HG03432 (cell line): ENCODE measurements around the gene PLXDC2.
"Not testable (repeated sequence)": the region's sequence is repeated elsewhere in the genome, so short reads cannot be mapped to it uniquely, and the experiment has no call there.

Experiments
- ATAC-seq: cut with Tn5 transposase; IDR thresholded peaks from one replicate; pipeline ENCODE4 v1.9.1; 2021; ENCODE audit warnings: mild to moderate bottlenecking, moderate library complexity; ENCODE audit not compliant: unreplicated experiment

The PLXDC2 gene

GRCh38 chr10:20017961-20018360, 201.7 kb downstream of the PLXDC2 start:
- no peak for ATAC-seq

GRCh38 chr10:20020677-20021076, 204.4 kb downstream of the PLXDC2 start:
- ATAC-seq = no peak

GRCh38 chr10:20029523-20029922, 213.3 kb downstream of the PLXDC2 start:
- ATAC-seq = no peak

- no peak for ATAC-seq
Observed at GRCh38 chr10:20033476-20033875, 217.2 kb downstream of the PLXDC2 start.

- ATAC-seq = no peak
Observed at GRCh38 chr10:20034732-20035131, 218.5 kb downstream of the PLXDC2 start.

DNA sequence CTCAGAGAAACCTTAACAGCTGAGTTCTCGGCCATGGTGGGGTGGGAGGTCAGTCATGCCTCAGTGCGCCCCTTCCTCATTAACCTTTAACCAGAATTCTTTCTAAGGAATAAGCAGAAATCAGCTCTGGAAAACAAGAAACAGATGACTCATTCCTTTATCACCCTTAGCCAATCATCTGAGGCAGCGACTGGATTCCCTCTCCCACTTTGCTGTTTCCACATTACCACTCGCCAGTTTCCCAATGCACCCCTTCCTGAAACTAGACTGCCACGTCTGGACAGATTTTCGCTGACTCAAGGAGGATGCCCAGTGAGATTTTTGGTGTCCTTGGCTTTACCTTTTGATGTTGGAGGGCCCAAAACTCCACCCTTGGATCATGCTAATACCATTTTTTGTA, 223.8 kb downstream of the PLXDC2 start:
- ATAC-seq = no peak

DNA sequence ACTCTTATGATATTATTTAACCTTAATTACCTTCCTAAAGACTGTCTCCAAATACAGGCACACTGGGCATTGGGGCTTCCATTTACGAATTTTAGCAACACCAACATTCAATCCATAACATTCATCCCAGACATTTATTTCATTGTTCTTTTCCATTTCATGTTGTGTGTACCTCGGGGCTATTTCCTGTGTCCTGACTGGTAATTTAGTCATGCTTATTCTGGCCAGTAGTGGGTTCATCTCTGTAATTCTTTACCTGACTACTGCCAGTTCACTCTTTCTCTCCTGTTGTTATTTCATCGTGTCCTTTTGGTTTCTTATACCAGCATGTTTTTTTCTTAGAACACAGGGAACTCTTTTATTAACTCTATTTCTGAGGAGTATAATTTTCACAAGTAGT, 225.7 kb downstream of the PLXDC2 start:
- ATAC-seq = no peak

DNA sequence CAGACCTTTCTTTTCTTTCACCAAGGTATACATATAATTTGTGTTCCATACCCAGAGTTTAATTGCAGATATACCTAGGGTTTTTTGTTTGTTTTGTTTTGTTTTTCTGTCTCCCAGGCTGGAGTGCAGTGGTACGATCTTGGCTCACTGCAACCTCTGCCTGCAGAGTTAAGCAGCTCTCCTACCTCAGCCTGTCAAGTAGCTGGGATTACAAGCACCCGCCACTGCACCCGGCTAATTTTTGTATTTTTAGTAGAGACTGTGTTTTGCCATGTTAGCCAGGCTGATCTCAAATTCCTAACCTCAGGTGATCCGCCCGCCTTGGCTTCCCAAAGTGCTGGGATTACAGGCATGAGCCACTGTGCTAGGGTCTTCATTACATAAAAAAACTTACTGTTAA, 228.9 kb downstream of the PLXDC2 start:
- not testable (repeated sequence) for ATAC-seq

- no peak for ATAC-seq
Observed at GRCh38 chr10:20048161-20048560, 231.9 kb downstream of the PLXDC2 start.

DNA sequence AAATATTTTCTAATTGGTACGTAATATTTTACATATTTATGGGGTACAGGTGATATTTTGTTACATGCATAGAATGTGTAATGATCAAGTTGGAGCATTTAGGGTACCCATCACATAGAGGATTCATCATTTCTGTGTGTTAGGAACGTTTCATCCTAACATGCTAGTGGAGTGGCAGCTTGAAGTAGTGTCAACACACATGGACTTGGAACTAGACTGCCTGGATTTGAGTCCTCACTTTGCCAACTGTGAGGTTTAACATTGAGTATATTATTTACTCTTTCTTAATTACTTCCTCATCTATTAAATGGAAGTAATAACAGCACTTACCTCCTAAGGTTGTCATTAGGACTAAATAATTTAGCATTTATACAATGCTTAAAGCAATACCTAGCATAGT, 241.9 kb downstream of the PLXDC2 start:
- no peak for ATAC-seq

GRCh38 chr10:20059084-20059835, 243.0 kb downstream of the PLXDC2 start:
- ATAC-seq = no peak

GRCh38 chr10:20065814-20066213, 249.6 kb downstream of the PLXDC2 start:
- ATAC-seq = no peak

DNA sequence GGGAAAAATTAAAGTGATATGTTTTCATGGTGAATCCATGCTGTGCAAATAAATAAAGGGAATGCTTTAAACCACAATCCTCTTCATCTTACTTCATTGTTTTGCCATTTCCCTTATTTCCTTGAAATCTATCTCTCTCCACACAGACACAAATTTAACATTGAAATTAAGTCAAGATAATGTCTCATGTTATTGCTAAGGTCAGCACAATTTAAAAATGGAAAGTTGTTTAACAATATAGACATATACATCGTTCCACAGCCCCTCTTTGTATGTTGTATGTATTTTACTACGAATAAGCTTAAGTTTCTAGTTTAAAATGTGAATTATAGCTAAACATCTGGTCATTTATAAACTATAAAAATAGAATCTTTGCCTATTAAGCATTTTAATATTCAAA, 256.9 kb downstream of the PLXDC2 start:
- no peak for ATAC-seq

GRCh38 chr10:20075713-20076112, 259.5 kb downstream of the PLXDC2 start:
- no peak for ATAC-seq

DNA sequence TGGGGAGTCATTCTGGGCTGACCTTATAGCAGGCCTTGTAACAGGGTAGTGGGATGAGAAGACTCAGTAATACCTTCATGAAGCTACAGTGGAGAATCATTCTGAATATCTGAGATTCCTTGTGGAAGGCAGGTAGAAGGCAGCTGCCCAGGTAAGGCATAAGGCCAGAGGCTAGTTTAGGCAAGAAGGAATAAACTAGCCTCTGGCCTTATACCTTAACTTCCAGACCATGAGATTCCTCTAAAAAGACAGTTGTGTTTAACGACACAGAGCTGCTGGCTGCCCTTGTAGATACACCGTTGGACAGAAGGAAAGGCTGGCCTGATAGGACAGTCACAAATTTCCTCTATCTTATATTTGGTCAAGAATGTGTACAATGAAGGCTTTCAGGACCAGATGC, 268.2 kb downstream of the PLXDC2 start:
- ATAC-seq = no peak

DNA sequence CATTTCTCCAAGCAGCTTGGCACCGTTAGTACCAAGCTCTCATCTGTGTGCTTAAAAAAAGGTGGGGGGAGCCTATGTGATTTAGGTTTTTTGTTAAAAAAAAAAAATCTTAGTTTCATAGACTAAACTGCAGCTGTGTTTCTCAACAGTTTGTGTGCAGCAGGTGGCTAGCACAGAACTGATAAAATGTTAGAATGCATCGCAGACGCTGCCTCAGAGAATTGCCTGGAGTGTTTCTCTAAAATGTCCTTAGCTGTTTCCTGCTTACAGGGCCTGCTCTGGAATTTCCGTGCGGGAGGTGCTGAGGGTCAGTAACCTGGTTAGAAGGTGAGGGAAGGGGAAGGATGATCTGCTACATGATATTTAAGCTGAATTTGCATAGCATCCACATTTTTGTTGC, 268.9 kb downstream of the PLXDC2 start:
- no peak for ATAC-seq

- ATAC-seq = no peak
Observed at GRCh38 chr10:20087353-20087752, 271.1 kb downstream of the PLXDC2 start.

DNA sequence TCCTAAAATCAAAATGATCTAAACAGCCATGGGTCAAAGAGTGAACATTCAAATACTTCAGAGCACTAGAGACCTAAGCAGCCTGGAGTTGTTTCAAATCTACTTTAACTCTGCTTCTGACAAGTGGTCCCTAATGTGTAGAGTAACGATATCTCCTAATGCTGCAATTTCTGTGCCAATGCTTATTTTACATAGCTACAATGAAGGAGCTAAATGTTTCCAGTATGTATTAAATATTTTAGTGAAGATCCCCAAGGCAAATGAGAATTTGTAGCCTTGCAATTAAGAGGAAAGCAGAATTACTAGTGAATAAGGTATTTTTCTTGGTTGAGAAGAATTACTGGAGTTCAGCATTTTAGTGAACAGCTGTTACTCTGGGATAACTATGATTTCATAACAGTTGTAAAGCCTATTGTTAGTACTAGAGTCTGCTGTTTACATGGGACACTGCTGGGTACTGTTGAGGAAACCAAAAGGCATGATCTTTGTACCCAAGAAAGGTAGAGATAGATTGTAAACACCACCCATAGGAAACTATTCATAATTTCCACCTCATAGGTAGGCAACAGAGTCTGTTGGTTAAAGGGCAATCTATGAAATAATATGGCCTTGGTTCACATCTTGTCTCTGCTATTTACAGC, 271.9 kb downstream of the PLXDC2 start:
- ATAC-seq = no peak

GRCh38 chr10:20089879-20090278, 273.6 kb downstream of the PLXDC2 start:
- ATAC-seq = no peak

- no peak for ATAC-seq
Observed at GRCh38 chr10:20090831-20091230, 274.6 kb downstream of the PLXDC2 start.

DNA sequence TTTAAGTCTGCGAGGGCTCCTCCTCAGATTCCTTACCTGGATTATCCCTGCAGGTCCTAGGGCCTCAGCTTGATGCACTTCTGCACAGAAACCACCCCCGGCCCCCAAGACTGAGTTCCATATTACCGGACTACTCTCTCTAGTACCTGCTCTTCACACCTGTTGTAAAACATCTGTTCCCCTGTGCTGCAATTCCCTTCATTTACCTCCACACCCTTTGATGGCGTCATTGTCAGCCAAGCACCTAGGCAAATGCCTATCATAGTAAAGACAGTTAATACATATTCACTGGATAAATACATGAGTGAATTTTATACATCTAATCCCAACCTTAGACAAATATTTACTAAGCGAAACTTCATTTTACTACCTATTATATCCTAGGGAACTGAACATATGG, 275.5 kb downstream of the PLXDC2 start:
- ATAC-seq = no peak

DNA sequence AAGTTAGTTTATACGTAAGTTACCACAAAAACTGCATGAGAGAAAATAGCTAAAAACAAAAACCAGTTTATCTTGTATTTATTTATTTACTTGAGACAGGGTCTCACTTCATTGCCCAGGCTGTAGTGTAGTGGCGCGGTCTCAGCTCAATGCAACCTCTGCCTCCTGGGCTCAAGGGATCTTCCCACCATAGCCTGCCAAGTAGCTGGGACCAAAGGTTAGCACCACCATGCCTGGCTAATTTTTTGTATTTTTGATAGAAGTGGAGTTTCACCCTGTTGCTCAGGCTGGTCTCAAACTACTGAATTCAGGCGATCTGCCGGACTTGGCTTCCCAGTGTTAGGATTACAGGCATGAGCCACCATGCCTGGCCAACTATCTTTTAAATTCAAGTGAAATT, 277.4 kb downstream of the PLXDC2 start:
- ATAC-seq = no peak
